Fibroblast of lung (primary cell): ENCODE results near the gene C6orf15. TPM values are rescaled to one million over a fixed set of nuclear protein-coding genes. Genes with fewer than 3 reads are reported as not detected.

ENCODE experiments used
- DNase-seq, 2 donors: peaks; one replicate each; pipeline versions ENCODE4 v3.0.0 to v3.0.0-alpha.2; 2010; ENCODE audit warnings: low read depth in 2 of 2
- H2AFZ ChIP-seq: 2 replicates; pipeline ENCODE4 v1.5.1; 2012; ENCODE audit warnings: low read length, control low read depth, inconsistent platforms
- H3K27ac ChIP-seq: 2 replicates; pipeline ENCODE4 v1.5.1; 2011; ENCODE audit warnings: low read length, control low read depth; ENCODE audit not compliant: insufficient read depth
- H3K27me3 ChIP-seq: 2 replicates; pipeline ENCODE4 v1.5.1; 2011; ENCODE audit warnings: mild to moderate bottlenecking, low read length; ENCODE audit not compliant: control insufficient read depth, insufficient read depth
- H3K36me3 ChIP-seq: 2 replicates; pipeline ENCODE4 v1.5.1; 2011; ENCODE audit warnings: low read length; ENCODE audit not compliant: control insufficient read depth, insufficient read depth
- H3K4me1 ChIP-seq: 2 replicates; pipeline ENCODE4 v1.5.1; 2011; ENCODE audit warnings: low read length; ENCODE audit not compliant: control insufficient read depth, insufficient read depth; ENCODE audit errors: extremely low read depth
- H3K4me2 ChIP-seq: 2 replicates; pipeline ENCODE4 v1.5.1; 2011; ENCODE audit warnings: low read length, control low read depth; ENCODE audit not compliant: insufficient read depth; ENCODE audit errors: extremely low read depth
- H3K4me3 ChIP-seq, 4 experiments: fragments of 200-600 bp in 1 of 4; sonication (generic) in 1 of 4; replicated peaks in 1 of 4; 2 replicates each; pipeline ENCODE4 v1.5.1; 2011 to 2016; ENCODE audit warnings: low read length in 4 of 4, low read depth in 3 of 4, mild to moderate bottlenecking in 3 of 4, control low read depth in 2 of 4, inconsistent platforms in 1 of 4, mixed read lengths in 1 of 4; ENCODE audit not compliant: insufficient read depth in 1 of 4; ENCODE audit errors: control extremely low read depth in 1 of 4
- H3K79me2 ChIP-seq: 2 replicates; pipeline ENCODE4 v1.5.1; 2012; ENCODE audit warnings: mild to moderate bottlenecking, low read length, inconsistent platforms; ENCODE audit not compliant: control insufficient read depth, insufficient read depth
- H3K9ac ChIP-seq: 2 replicates; pipeline ENCODE4 v1.5.1; 2011; ENCODE audit warnings: mild to moderate bottlenecking, low read length, control low read depth; ENCODE audit not compliant: insufficient read depth
- H3K9me3 ChIP-seq: 2 replicates; pipeline ENCODE4 v1.5.1; 2012; ENCODE audit warnings: low read depth, low read length; ENCODE audit not compliant: control insufficient read depth, insufficient read depth
- H4K20me1 ChIP-seq: 2 replicates; pipeline ENCODE4 v1.5.1; 2011; ENCODE audit warnings: low read length; ENCODE audit not compliant: control insufficient read depth, insufficient read depth; ENCODE audit errors: extremely low read depth
- EZH2 ChIP-seq: IDR thresholded peaks from 2 replicates; pipeline ENCODE4 v1.5.1; 2012; ENCODE audit warnings: low read length, control low read depth, mild to moderate bottlenecking; ENCODE audit errors: missing control alignments
- polyA plus RNA-seq, 2 donors: library from polyadenylated mRNA; depleted of rRNA in 1 of 2; stranded (reverse) in 1 of 2; unstranded in 1 of 2; fragments of >200 nt; gene quantifications; 2 replicates each; pipeline ENCODE4 v1.2.1, GENCODE V29; 2011 to 2012; ENCODE audit warnings: missing spikeins in 1 of 2
- total RNA-seq: library from RNA; depleted of rRNA; stranded (reverse); fragments of >200 nt; gene quantifications from 2 replicates; pipeline ENCODE4 v1.2.1, GENCODE V29; 2014
- TF ChIP-seq, protein P1 (sequence below), 2 donors: IDR thresholded peaks in 1 of 2; conservative IDR thresholded peaks in 1 of 2; 1 replicate in 1 of 2; 2 replicates in 1 of 2; pipeline ENCODE4 v1.5.1; 2011 to 2012; ENCODE audit warnings: low read length in 2 of 2, control low read depth in 1 of 2, inconsistent platforms in 1 of 2, low read depth in 1 of 2, mild to moderate bottlenecking in 1 of 2

C6orf15 gene
- total and polyA plus RNA-seq, 2 donors (not counting 1 experiment from before 2014, with no cell fraction given): not detected

DNA sequence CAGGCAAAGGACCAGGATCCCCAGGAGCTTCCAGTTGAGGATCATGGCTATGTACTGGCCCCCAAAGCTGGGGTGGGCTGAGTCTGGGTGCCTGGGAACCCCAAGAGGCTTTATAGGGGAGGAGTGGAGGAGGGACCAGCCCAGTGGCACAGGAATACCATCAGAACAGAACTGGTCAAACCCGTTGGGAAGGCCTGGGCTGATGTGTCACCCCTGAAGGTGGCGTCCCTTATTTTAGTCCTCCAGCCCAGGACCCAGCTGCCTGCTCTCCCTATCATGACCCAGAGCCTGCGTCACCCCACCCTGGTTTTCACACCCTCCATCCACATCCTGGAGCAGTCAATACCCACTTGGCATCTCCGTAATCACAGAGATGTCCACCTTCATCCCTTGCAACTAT, 26.6 kb upstream of the C6orf15 start, which contains the start of gene PSORS1C2:
Gene PSORS1C2 (minus strand): TSS at position 85 of the 400 bp plus-strand sequence. CDS start 40 bp downstream, at position 45.
- Histone ChIP-seq H3K4me3 (no peak within 1 kb of the TSS), H3K9ac (no peak within 1 kb of the TSS), H3K4me2 (no peak within 1 kb of the TSS)

DNA sequence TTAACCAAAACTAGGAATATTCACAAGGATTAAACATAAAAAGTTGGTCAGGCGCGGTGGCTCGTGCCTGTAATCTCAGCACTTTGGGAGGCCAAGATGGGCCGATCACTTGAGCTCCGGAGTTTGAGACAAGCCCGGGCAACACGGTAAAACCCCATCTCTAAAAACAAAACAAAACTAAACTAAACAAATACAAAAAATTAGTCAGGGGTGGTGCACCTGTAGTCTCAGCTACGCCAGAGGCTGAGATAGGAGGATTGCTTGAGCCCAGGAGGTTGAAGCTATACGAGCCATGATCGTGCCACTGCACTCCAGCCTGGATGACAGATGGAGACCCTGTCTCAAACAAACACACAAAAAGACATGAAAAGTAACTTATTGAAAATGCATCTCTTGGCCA, 23.3 kb upstream of the C6orf15 start:
- no peak overlapping the region for H3K27ac ChIP-seq
- H3K27me3 ChIP-seq: no peaks in the 10 kb centered on the region
- H3K9ac ChIP-seq: no peak overlapping the region
- H2AFZ ChIP-seq: no peak overlapping the region
- no peaks in the 10 kb centered on the region for H3K36me3 ChIP-seq
- no peak overlapping the region for H3K4me3 ChIP-seq
- H3K4me1 ChIP-seq: peaks cover 3% of the 10 kb centered on the region
- H3K9me3 ChIP-seq: no peaks in the 10 kb centered on the region
- no peaks in the 10 kb centered on the region for H4K20me1 ChIP-seq
- no peaks in the 10 kb centered on the region for H3K79me2 ChIP-seq
- DNase-seq: no peak
- no peak overlapping the region for H3K4me2 ChIP-seq
- TF ChIP-seq, protein P1, sequence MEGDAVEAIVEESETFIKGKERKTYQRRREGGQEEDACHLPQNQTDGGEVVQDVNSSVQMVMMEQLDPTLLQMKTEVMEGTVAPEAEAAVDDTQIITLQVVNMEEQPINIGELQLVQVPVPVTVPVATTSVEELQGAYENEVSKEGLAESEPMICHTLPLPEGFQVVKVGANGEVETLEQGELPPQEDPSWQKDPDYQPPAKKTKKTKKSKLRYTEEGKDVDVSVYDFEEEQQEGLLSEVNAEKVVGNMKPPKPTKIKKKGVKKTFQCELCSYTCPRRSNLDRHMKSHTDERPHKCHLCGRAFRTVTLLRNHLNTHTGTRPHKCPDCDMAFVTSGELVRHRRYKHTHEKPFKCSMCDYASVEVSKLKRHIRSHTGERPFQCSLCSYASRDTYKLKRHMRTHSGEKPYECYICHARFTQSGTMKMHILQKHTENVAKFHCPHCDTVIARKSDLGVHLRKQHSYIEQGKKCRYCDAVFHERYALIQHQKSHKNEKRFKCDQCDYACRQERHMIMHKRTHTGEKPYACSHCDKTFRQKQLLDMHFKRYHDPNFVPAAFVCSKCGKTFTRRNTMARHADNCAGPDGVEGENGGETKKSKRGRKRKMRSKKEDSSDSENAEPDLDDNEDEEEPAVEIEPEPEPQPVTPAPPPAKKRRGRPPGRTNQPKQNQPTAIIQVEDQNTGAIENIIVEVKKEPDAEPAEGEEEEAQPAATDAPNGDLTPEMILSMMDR (conservative IDR thresholded peaks at IDR 0.05 in 1 of 2, IDR thresholded peaks at IDR 0.05 in 1 of 2; ENCODE audit: low read depth in 1 of 2, low read length in 2 of 2): no peak
- no peak for TF ChIP-seq EZH2

More for the DNA sequence above, 26.6 kb upstream of the C6orf15 start, which contains the start of gene PSORS1C2:
- Histone ChIP-seq H3K27me3 (no peaks in the 10 kb centered on the region), H3K4me1 (peaks cover 3% of the 10 kb centered on the region), H3K36me3 (peaks cover 1% of the 10 kb centered on the region), H3K79me2 (no peaks in the 10 kb centered on the region), H4K20me1 (no peaks in the 10 kb centered on the region), H3K27ac (no peak within 1 kb of the TSS), H2AFZ (no peak within 1 kb of the TSS), H3K9me3 (no peaks in the 10 kb centered on the region)
- TF ChIP-seq, protein P1 (conservative IDR thresholded peaks at IDR 0.05 in 1 of 2, IDR thresholded peaks at IDR 0.05 in 1 of 2; ENCODE audit: low read depth in 1 of 2, low read length in 2 of 2): no peak
- TF ChIP-seq EZH2: no peak
- no peak for DNase-seq

DNA sequence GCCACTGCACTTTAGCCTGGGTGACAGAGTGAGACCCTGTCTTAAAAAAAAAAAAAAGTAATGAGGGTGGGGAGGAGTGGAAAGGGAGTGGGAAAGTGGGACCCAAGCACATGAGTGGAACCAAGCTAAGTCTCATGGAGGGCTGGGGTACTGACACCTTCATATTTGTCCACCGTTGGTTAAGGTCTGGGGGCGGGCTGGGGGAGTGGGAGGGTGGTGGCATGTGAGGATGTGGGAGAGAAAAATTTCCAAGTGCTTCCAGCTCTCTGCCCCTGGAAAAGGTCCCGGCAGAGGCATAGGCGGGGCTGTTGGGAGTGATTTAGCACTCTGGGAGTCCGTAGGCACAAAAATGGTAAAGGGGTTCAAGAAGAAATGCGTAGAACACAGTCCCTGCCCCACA, 20.4 kb upstream of the C6orf15 start:
- Histone ChIP-seq H3K27ac (no peak overlapping the region), H4K20me1 (no peaks in the 10 kb centered on the region), H3K79me2 (no peaks in the 10 kb centered on the region), H3K27me3 (peaks cover 6% of the 10 kb centered on the region), H3K4me2 (no peak overlapping the region), H3K4me3 (no peak overlapping the region), H3K36me3 (no peaks in the 10 kb centered on the region), H2AFZ (no peak overlapping the region), H3K9ac (no peak overlapping the region), H3K4me1 (peaks cover 3% of the 10 kb centered on the region), H3K9me3 (no peaks in the 10 kb centered on the region)
- no peak for DNase-seq
- TF ChIP-seq, protein P1 (conservative IDR thresholded peaks at IDR 0.05 in 1 of 2, IDR thresholded peaks at IDR 0.05 in 1 of 2; ENCODE audit: low read depth in 1 of 2, low read length in 2 of 2): no peak
- TF ChIP-seq EZH2: no peak
